Neural cell (in vitro differentiated cells): ENCODE measurements around the gene SUGCT. TPM values are rescaled to one million over a fixed set of nuclear protein-coding genes. Genes with fewer than 3 reads are reported as not detected.

Source experiments
- H2AFZ ChIP-seq: fragments of 200-600, 300-800 bp; sonication (generic), shearing (Covaris generic); 2 replicates; pipeline ENCODE4 v1.6.0; 2014; ENCODE audit warnings: low read depth, mild to moderate bottlenecking, antibody characterized with exemption, low read length, moderate library complexity
- H3F3A ChIP-seq: fragments of 200-600 bp; shearing (Covaris generic); 2 replicates; pipeline ENCODE4 v1.6.1; 2016; ENCODE audit warnings: mild to moderate bottlenecking, moderate library complexity, mixed read lengths, antibody characterized with exemption, low read length; ENCODE audit not compliant: insufficient read depth, poor library complexity, severe bottlenecking
- H3K27ac ChIP-seq: fragments of 200-600, 300-800 bp; sonication (generic), shearing (Covaris generic); 2 replicates; pipeline ENCODE4 v1.5.1; 2014; ENCODE audit warnings: mild to moderate bottlenecking, low read length, moderate library complexity
- H3K27me3 ChIP-seq: fragments of 300-800, 200-600 bp; sonication (generic), shearing (Covaris generic); 2 replicates; pipeline ENCODE4 v1.6.0; 2014; ENCODE audit warnings: mild to moderate bottlenecking, low read depth, low read length, moderate library complexity; ENCODE audit not compliant: insufficient read depth
- H3K36me3 ChIP-seq: fragments of 300-800, 200-600 bp; sonication (generic), shearing (Covaris generic); 2 replicates; pipeline ENCODE4 v1.5.1; 2014; ENCODE audit warnings: mild to moderate bottlenecking, antibody characterized with exemption, low read length, moderate library complexity; ENCODE audit not compliant: insufficient read depth
- H3K4me2 ChIP-seq: fragments of 300-800, 200-600 bp; sonication (generic), shearing (Covaris generic); 2 replicates; pipeline ENCODE4 v1.6.0; 2014; ENCODE audit warnings: mild to moderate bottlenecking, low read length
- H3K4me3 ChIP-seq: fragments of 300-800, 200-600 bp; sonication (generic), shearing (Covaris generic); 2 replicates; pipeline ENCODE4 v1.5.1; 2014; ENCODE audit warnings: mild to moderate bottlenecking, low read length, moderate library complexity
- H3K79me2 ChIP-seq: fragments of 200-600 bp; shearing (Covaris generic); replicated peaks from 2 replicates; pipeline ENCODE4 v1.6.0; 2014; ENCODE audit warnings: mild to moderate bottlenecking, low read length, moderate library complexity; ENCODE audit not compliant: insufficient read depth
- H3K9ac ChIP-seq: fragments of 300-800, 200-600 bp; sonication (generic), shearing (Covaris generic); 2 replicates; pipeline ENCODE4 v1.6.1; 2016; ENCODE audit warnings: mild to moderate bottlenecking, low read length, mixed read lengths
- H3K9me2 ChIP-seq: fragments of 200-600 bp; shearing (Covaris generic); 2 replicates; pipeline ENCODE4 v1.6.1; 2016; ENCODE audit warnings: mild to moderate bottlenecking, low read length, mixed read lengths; ENCODE audit not compliant: insufficient read depth
- H3K9me3 ChIP-seq: fragments of 200-600, 300-800 bp; sonication (generic), shearing (Covaris generic); 2 replicates; pipeline ENCODE4 v1.6.1; 2016; ENCODE audit warnings: mild to moderate bottlenecking, mixed run types, low read length, moderate library complexity, mixed read lengths
- H4K20me1 ChIP-seq: fragments of 200-600 bp; shearing (Covaris generic); 2 replicates; pipeline ENCODE4 v1.6.1; 2016; ENCODE audit warnings: mild to moderate bottlenecking, mixed run types; ENCODE audit not compliant: insufficient read depth
- CTCF ChIP-seq: fragments of 450-650 bp; IDR thresholded peaks from 2 replicates; pipeline ENCODE4 v1.5.1; 2014; ENCODE audit warnings: antibody characterized with exemption, mild to moderate bottlenecking, moderate library complexity; ENCODE audit not compliant: poor library complexity, severe bottlenecking
- EP300 ChIP-seq: fragments of 450-650 bp; conservative IDR thresholded peaks from 2 replicates; pipeline ENCODE4 v1.6.1; 2014; ENCODE audit warnings: antibody characterized with exemption, mild to moderate bottlenecking, moderate library complexity; ENCODE audit not compliant: poor library complexity, severe bottlenecking
- EZH2 ChIP-seq: fragments of 200-600, 300-800 bp; shearing (Covaris generic), sonication (generic); IDR thresholded peaks from 2 replicates; pipeline ENCODE4 v1.6.1; 2014; ENCODE audit warnings: antibody characterized with exemption, low read length, borderline replicate concordance, mild to moderate bottlenecking; ENCODE audit not compliant: insufficient read depth, poor library complexity, severe bottlenecking
- MXI1 ChIP-seq: fragments of 450-650 bp; conservative IDR thresholded peaks from 2 replicates; pipeline ENCODE4 v1.6.1; 2014; ENCODE audit warnings: antibody characterized with exemption, mild to moderate bottlenecking; ENCODE audit not compliant: poor library complexity, severe bottlenecking
- POLR2AphosphoS5 ChIP-seq: IDR thresholded peaks from 2 replicates; pipeline ENCODE4 v1.6.1; 2012
- RAD21 ChIP-seq: fragments of 450-650 bp; conservative IDR thresholded peaks from 2 replicates; pipeline ENCODE4 v1.6.1; 2014; ENCODE audit warnings: antibody characterized with exemption, mild to moderate bottlenecking, moderate library complexity
- REST ChIP-seq: IDR thresholded peaks from 2 replicates; pipeline ENCODE4 v1.6.1; 2012; ENCODE audit warnings: borderline replicate concordance
- SMC3 ChIP-seq: fragments of 450-650 bp; conservative IDR thresholded peaks from 2 replicates; pipeline ENCODE4 v1.6.1; 2014; ENCODE audit warnings: antibody characterized with exemption, mild to moderate bottlenecking, moderate library complexity; ENCODE audit not compliant: poor library complexity
- TAF1 ChIP-seq: IDR thresholded peaks from 2 replicates; pipeline ENCODE4 v1.6.1; 2012; ENCODE audit warnings: low read depth
- polyA plus RNA-seq: library from polyadenylated mRNA; depleted of rRNA; stranded (reverse); fragments of >200 nt; gene quantifications from 2 replicates; pipeline ENCODE4 v1.2.3, GENCODE V29; 2014

Gene SUGCT
- polyA plus RNA-seq, 1 donor from 2014 or later = not detected

- TF ChIP-seq CTCF (no peak), EP300 (no peak), MXI1 (no peak), POLR2AphosphoS5 (no peak), TAF1 (no peak), EZH2 (no peak), RAD21 (no peak), REST (no peak), SMC3 (no peak)
- Histone ChIP-seq H3K4me3 (no peak overlapping the region), H3K27ac (no peak overlapping the region), H3K4me2 (no peak overlapping the region), H3F3A (no peaks in the 10 kb centered on the region), H3K36me3 (no peaks in the 10 kb centered on the region), H3K9ac (no peak overlapping the region), H3K27me3 (no peaks in the 10 kb centered on the region), H2AFZ (no peak overlapping the region), H3K79me2 (no peaks in the 10 kb centered on the region), H4K20me1 (no peaks in the 10 kb centered on the region), H3K9me2 (no peaks in the 10 kb centered on the region), H3K9me3 (no peaks in the 10 kb centered on the region)
Observed at GRCh38 chr7:40828686-40829600, 694.1 kb downstream of the SUGCT start.

- no peaks in the 10 kb centered on the region for H3K36me3 ChIP-seq
- H3K4me3 ChIP-seq = no peak overlapping the region
- H3K79me2 ChIP-seq = no peaks in the 10 kb centered on the region
- H2AFZ ChIP-seq = no peak overlapping the region
- TF ChIP-seq EZH2 (no peak), REST (no peak), SMC3 (no peak), MXI1 (no peak), TAF1 (no peak), EP300 (no peak)
- no peaks in the 10 kb centered on the region for H3F3A ChIP-seq
- H3K9me3 ChIP-seq = no peaks in the 10 kb centered on the region
- H3K9me2 ChIP-seq = no peaks in the 10 kb centered on the region
- no peaks in the 10 kb centered on the region for H3K27me3 ChIP-seq
- H3K9ac ChIP-seq = no peak overlapping the region
- H4K20me1 ChIP-seq = no peaks in the 10 kb centered on the region
- no peak overlapping the region for H3K27ac ChIP-seq
- no peak overlapping the region for H3K4me2 ChIP-seq
Observed at GRCh38 chr7:40833191-40833887, 698.5 kb downstream of the SUGCT start.
